CD14-positive monocyte (primary cell): Measurements from ENCODE around the gene SLC2A6. TPM values are rescaled to one million over a fixed set of nuclear protein-coding genes. Genes with fewer than 3 reads are reported as not detected.

ENCODE experiments used
- DNase-seq, 3 donors: peaks; one replicate each; pipeline ENCODE4 v3.0.0-alpha.2; 2011 to 2022
- H2AFZ ChIP-seq: 2 replicates; pipeline ENCODE4 v1.6.0; 2012; ENCODE audit warnings: mild to moderate bottlenecking, low read depth, low read length, inconsistent platforms; ENCODE audit not compliant: insufficient read depth, poor library complexity, severe bottlenecking
- H3K27ac ChIP-seq, 2 donors: 1 replicate in 1 of 2; 2 replicates in 1 of 2; pipeline ENCODE4 v1.5.1; 2012 to 2013; ENCODE audit warnings: low read length in 2 of 2, control low read depth in 1 of 2, inconsistent platforms in 1 of 2, low read depth in 1 of 2, mild to moderate bottlenecking in 1 of 2
- H3K27me3 ChIP-seq, 2 donors: one replicate each; pipeline versions ENCODE4 v1.6.0 to v1.6.1; 2011 to 2013; ENCODE audit warnings: low read length in 2 of 2; ENCODE audit not compliant: control insufficient read depth in 2 of 2, insufficient read depth in 2 of 2
- H3K36me3 ChIP-seq, 2 donors: replicated peaks in 1 of 2; 1 replicate in 1 of 2; 2 replicates in 1 of 2; pipeline versions ENCODE4 v1.5.1 to v1.6.1; 2012 to 2013; ENCODE audit warnings: low read length in 2 of 2, control low read depth in 1 of 2, inconsistent platforms in 1 of 2, mild to moderate bottlenecking in 1 of 2; ENCODE audit not compliant: insufficient read depth in 2 of 2, control insufficient read depth in 1 of 2
- H3K4me1 ChIP-seq, 2 donors: 1 replicate in 1 of 2; 2 replicates in 1 of 2; pipeline versions ENCODE4 v1.5.1 to v1.6.1; 2012 to 2013; ENCODE audit warnings: low read length in 2 of 2, control low read depth in 1 of 2, inconsistent platforms in 1 of 2, mild to moderate bottlenecking in 1 of 2, moderate library complexity in 1 of 2; ENCODE audit not compliant: insufficient read depth in 2 of 2, control insufficient read depth in 1 of 2
- H3K4me2 ChIP-seq: replicated peaks from 2 replicates; pipeline ENCODE3; 2012; ENCODE audit warnings: low read length, moderate library complexity, mild to moderate bottlenecking; ENCODE audit not compliant: poor library complexity, severe bottlenecking; ENCODE audit errors: extremely low read depth
- H3K4me3 ChIP-seq, 3 experiments: fragments of 200-600 bp in 1 of 3; sonication (generic) in 1 of 3; replicated peaks in 1 of 3; 1 replicate in 2 of 3; 2 replicates in 1 of 3; pipeline ENCODE4 v1.5.1; 2011 to 2013; ENCODE audit warnings: low read length in 3 of 3, mild to moderate bottlenecking in 3 of 3, control low read depth in 2 of 3, low read depth in 2 of 3, inconsistent platforms in 1 of 3, moderate library complexity in 1 of 3
- H3K79me2 ChIP-seq: 2 replicates; pipeline ENCODE4 v1.6.0; 2012; ENCODE audit warnings: mild to moderate bottlenecking, control low read depth, inconsistent platforms, low read length, moderate library complexity; ENCODE audit not compliant: insufficient read depth
- H3K9ac ChIP-seq: 2 replicates; pipeline ENCODE4 v1.6.0; 2017; ENCODE audit warnings: low read length, mild to moderate bottlenecking; ENCODE audit not compliant: insufficient read depth, poor library complexity, severe bottlenecking
- H3K9me3 ChIP-seq, 2 donors: replicated peaks in 1 of 2; 1 replicate in 1 of 2; 2 replicates in 1 of 2; pipeline versions ENCODE4 v1.5.1 to v1.6.1; 2012 to 2013; ENCODE audit warnings: low read length in 2 of 2, control low read depth in 1 of 2; ENCODE audit not compliant: control insufficient read depth in 1 of 2, insufficient read depth in 1 of 2
- H4K20me1 ChIP-seq: 2 replicates; pipeline ENCODE4 v1.6.0; 2012; ENCODE audit warnings: mild to moderate bottlenecking, low read length, control low read depth, moderate library complexity; ENCODE audit not compliant: insufficient read depth
- H3K27ac Mint-ChIP-seq, 7 donors: one replicate each; pipeline ENCODE4 v1.8.0; 2020; ENCODE audit warnings: mild to moderate bottlenecking in 7 of 7, mixed read lengths in 7 of 7, moderate library complexity in 6 of 7, inconsistent platforms in 2 of 7
- H3K27me3 Mint-ChIP-seq, 3 donors: one replicate each; pipeline ENCODE4 v1.8.0; 2021 to 2022; ENCODE audit warnings: low read depth in 3 of 3, mild to moderate bottlenecking in 3 of 3, mixed read lengths in 3 of 3, moderate library complexity in 3 of 3, inconsistent platforms in 1 of 3
- H3K36me3 Mint-ChIP-seq, 2 donors: one replicate each; pipeline ENCODE4 v1.8.0; 2020; ENCODE audit warnings: mixed read lengths in 2 of 2, inconsistent platforms in 1 of 2, mild to moderate bottlenecking in 1 of 2
- H3K4me1 Mint-ChIP-seq: one replicate; pipeline ENCODE4 v1.8.0; 2020; ENCODE audit warnings: mild to moderate bottlenecking, mixed read lengths
- H3K4me3 Mint-ChIP-seq, 2 donors: one replicate each; pipeline ENCODE4 v1.8.0; 2020; ENCODE audit warnings: mild to moderate bottlenecking in 2 of 2, mixed read lengths in 2 of 2, moderate library complexity in 1 of 2
- H3K9me3 Mint-ChIP-seq, 7 donors: one replicate each; pipeline ENCODE4 v1.8.0; 2020 to 2022; ENCODE audit warnings: mixed read lengths in 7 of 7, mild to moderate bottlenecking in 6 of 7, moderate library complexity in 6 of 7, inconsistent platforms in 2 of 7
- WGBS: methylation state at CpG from one replicate; pipeline ENCODE4 v1.1.5; 2013; ENCODE audit warnings: missing lambda C conversion rate; ENCODE audit not compliant: insufficient coverage; 5-methylcytosine and 5-hydroxymethylcytosine counted together
- intact Hi-C, 2 donors: fragments of 100-400 bp; cut with micrococcal nuclease; formaldehyde crosslinking; loops; one replicate each; pipeline versions ENCODE4 v1.15.0 to v1.15.1; 2023
- polyA plus RNA-seq, 3 donors: library from polyadenylated mRNA; depleted of rRNA in 1 of 3; unstranded in 2 of 3; stranded (reverse) in 1 of 3; fragments of 300-500 nt in 2 of 3; fragments of >200 nt in 1 of 3; fragmentation: Illumina TruSeq in 2 of 3; gene quantifications; 1 replicate in 2 of 3; 2 replicates in 1 of 3; pipeline ENCODE4 v1.2.3, GENCODE V29; 2012 to 2021
- TF ChIP-seq, protein P1 (sequence below): fragments of 200-600 bp; IDR thresholded peaks from one replicate; pipeline ENCODE4 v1.8.0; 2022; ENCODE audit warnings: antibody characterized with exemption, mild to moderate bottlenecking

The SLC2A6 gene
- polyA plus RNA-seq, 3 donors: 43.2 to 127 (median 60.4) TPM

DNA sequence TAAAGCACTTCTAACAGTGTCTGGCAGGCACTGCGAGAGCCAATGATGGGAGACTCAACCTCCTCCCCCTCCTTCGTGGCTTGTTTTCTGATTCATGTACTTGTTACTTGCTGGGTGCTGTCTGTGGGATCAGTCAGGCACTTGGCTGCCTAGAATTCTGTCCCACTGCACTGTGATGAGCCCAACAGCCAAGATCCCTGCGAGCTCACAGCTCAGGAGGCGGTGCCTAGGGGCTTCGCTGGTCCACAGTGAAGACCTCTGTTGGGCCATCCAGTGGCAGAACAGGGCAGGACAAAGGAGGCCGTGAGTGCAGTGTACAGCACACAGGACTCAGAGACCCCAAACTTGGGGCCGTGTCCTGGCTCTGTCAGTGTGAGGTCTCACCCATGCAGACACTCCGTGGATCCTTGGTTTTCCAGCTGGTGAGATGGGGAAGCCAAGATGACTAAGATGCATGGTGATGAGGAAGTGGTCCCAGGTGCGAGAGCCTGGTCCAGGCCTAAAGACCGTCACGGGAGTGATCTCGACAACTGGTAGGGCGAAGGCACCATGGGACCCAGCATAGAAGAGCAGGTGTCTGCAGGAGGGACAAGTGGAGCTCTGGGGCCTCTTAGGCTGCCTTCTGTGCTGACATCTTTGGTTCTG, 26.4 kb upstream of the SLC2A6 start:
- Histone ChIP-seq H3K79me2 (no peaks in the 10 kb centered on the region), H3K4me3 (no peak overlapping the region), H3K27me3 (peaks cover 3 to 13% of the 10 kb centered on the region in 2 donors), H2AFZ (no peak overlapping the region), H3K4me1 (no peaks in the 10 kb centered on the region), H3K9ac (no peak overlapping the region), H3K36me3 (no peaks in the 10 kb centered on the region), H3K9me3 (peaks cover 7 to 16% of the 10 kb centered on the region in 2 donors), H4K20me1 (no peaks in the 10 kb centered on the region), H3K27ac (no peak overlapping the region), H3K4me2 (no peak overlapping the region)
- peaks cover 2% of the 10 kb centered on the region for H3K4me1 Mint-ChIP-seq
- peaks cover 6 to 27% (median 22%) of the 10 kb centered on the region in 3 donors for H3K27me3 Mint-ChIP-seq
- no peak for DNase-seq
- H3K9me3 Mint-ChIP-seq: peaks cover 6 to 22% (median 20%) of the 10 kb centered on the region in 7 donors
- H3K36me3 Mint-ChIP-seq: no peaks in the 10 kb centered on the region
- TF ChIP-seq, protein P1, sequence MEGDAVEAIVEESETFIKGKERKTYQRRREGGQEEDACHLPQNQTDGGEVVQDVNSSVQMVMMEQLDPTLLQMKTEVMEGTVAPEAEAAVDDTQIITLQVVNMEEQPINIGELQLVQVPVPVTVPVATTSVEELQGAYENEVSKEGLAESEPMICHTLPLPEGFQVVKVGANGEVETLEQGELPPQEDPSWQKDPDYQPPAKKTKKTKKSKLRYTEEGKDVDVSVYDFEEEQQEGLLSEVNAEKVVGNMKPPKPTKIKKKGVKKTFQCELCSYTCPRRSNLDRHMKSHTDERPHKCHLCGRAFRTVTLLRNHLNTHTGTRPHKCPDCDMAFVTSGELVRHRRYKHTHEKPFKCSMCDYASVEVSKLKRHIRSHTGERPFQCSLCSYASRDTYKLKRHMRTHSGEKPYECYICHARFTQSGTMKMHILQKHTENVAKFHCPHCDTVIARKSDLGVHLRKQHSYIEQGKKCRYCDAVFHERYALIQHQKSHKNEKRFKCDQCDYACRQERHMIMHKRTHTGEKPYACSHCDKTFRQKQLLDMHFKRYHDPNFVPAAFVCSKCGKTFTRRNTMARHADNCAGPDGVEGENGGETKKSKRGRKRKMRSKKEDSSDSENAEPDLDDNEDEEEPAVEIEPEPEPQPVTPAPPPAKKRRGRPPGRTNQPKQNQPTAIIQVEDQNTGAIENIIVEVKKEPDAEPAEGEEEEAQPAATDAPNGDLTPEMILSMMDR: no peak
- 95% methylated on average over 11 of the region's 13 CpGs for WGBS
- no peak overlapping the region for H3K27ac Mint-ChIP-seq
- intact Hi-C loops: no loop called here
- H3K4me3 Mint-ChIP-seq: no peak overlapping the region

DNA sequence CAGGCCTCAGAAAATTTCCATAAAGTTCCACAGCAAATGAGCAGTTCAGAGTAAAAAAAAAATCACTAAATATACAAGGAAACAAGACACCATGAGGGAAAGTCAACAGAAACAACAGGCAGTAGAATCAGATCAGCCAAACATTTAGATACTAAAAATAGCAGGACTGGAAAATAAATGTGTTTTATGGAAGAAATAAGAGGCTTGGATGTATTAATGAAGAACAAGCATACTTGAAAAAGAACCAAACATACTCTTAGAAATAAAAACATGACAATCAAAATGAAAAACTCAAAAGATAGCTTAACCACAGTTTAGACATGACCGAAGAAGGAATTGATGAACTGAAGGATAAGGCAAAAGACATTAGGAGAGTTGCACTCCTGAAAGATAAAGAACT, 23.2 kb upstream of the SLC2A6 start:
- H3K4me3 Mint-ChIP-seq: no peak overlapping the region
- H3K27me3 Mint-ChIP-seq: peaks cover 0 to 9% (median 4%) of the 10 kb centered on the region in 3 donors
- H3K4me1 ChIP-seq: no peaks in the 10 kb centered on the region
- no peaks in the 10 kb centered on the region for H3K4me1 Mint-ChIP-seq
- DNase-seq: no peak
- TF ChIP-seq, protein P1: no peak
- no peak overlapping the region for H3K4me2 ChIP-seq
- H3K27ac Mint-ChIP-seq: no peak overlapping the region
- H4K20me1 ChIP-seq: no peaks in the 10 kb centered on the region
- no peak overlapping the region for H3K27ac ChIP-seq
- no peak overlapping the region for H2AFZ ChIP-seq
- H3K36me3 ChIP-seq: no peaks in the 10 kb centered on the region
- no peaks in the 10 kb centered on the region for H3K36me3 Mint-ChIP-seq
- peaks cover 7 to 16% of the 10 kb centered on the region in 2 donors for H3K9me3 ChIP-seq
- peaks cover 6 to 27% (median 20%) of the 10 kb centered on the region in 7 donors for H3K9me3 Mint-ChIP-seq
- H3K4me3 ChIP-seq: no peak overlapping the region
- intact Hi-C loops: no loop called here
- H3K9ac ChIP-seq: no peak overlapping the region
- H3K79me2 ChIP-seq: no peaks in the 10 kb centered on the region
- no CpG with 5 or more reads among the region's 1 CpG for WGBS
- H3K27me3 ChIP-seq: peaks cover 0 to 2% of the 10 kb centered on the region in 2 donors
